ENCODE data around the gene CCDC148.

Gene CCDC148

DNA sequence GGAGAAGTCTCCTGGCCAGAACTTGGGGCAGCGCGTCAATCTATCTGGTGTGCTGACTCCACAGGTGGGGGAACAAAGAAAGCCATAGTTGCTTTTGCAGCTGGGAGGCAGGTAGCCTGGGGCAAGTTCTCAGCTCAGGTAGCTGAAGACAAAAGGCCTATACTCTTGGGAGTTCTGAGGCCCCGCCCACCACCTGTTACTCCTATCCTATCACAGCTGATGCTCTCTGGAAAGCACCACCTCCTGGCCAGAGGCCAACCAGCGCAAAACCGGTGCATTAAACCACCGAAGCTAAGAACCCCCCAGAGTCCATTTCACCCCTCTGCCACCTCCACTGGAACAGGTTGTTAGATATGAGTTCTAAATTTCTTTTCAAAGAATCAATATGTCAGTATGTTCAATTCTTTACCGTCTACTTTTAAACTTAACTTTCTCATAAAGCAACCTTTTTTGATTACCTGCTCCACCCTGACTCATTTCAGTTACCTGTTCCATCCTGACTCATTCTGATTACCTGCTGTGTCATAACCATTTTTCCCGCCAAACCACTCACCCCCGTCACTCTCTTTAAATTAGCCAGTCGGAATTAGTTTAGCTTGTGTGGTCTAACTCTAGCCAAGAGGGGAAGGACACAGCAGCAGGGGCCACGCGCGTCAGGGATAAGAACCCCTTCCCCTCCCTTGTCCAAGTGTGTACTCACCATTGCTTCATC, 311.5 kb downstream of the CCDC148 start:
- DNase-seq, result no peak

DNA sequence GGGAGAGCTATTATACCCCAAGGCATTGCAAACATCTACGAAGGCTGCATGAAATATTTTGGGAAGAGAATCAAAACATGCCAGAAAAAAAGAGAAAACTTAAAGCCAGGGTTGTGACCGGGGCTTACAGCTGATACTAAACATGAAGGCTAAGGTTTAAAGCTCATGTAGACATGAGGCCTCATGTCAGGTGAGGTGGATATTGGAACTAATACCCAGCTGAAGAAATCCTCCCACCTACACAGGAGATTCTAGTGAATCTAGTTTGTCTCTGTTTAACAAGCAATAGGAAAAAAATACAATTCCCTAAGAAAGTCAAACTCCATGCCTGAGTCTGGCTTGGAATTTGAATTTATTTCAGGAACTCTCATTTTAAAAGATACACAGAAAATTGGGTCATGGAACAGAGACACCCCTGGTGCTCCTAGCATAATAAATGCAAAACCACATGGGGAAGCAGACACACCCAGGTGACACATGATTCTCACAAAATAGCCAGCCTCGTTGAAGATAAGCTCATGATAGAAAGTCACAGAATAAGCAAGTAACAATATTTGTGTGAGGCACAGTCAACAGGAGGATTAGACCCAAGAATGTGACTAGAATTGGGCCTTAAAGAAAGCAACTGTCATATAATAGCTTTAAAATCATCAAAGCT, 312.7 kb downstream of the CCDC148 start:
- DNase-seq, result no peak

DNA sequence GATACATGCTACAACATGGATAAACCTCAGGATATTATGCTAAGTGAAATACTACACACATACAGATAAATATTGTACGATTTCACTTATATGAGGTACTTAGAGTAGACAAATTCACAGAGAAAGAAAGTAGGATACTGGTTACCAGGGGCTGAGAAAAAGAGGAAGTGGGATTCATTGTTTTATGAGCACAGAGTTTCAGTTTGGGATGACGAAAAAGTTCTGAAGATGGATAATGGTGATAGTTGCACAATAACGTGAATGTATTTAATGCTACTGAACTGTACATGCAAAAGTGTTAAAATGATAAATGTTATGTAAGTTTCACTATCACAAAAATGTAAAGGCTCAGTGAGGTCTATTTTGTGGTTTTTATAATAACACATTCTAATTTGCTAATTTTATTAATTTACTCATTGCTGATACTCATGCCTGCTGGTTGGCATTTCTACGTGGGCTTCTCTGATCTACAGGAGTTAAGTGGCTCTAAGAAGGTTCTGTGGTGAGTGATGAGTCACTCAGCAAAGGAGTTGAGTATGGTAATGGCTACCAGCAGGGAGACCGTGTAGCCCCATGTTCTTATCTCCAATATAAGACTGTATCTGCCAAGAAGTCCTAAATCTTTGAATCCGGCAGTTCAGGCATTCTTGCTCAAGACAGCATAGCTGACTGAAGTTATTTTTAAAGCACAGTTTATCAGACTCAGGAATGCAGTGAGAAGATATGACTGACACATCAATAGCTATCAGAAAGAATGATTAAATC, 313.8 kb downstream of the CCDC148 start:
- no peak for DNase-seq

DNA sequence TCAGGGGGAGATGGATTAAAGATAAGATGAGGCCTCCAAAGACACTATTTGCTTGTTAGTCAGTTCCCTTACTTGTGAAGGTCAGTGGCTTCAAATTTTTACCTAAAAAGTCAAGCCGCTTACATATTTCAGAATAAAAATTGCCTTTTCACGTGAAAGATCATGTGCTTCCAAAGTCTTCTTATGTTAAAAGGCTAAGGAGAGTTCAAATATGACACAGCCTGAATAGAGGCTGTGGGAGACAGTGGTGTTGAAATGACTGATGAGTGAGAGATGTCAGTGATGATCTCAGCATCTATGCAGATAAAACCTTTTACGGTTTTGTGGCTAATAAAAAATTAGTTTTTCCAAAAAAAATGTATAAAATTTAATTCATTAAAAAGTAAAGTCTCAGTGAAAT, 314.4 kb downstream of the CCDC148 start:
- no peak for DNase-seq

DNA sequence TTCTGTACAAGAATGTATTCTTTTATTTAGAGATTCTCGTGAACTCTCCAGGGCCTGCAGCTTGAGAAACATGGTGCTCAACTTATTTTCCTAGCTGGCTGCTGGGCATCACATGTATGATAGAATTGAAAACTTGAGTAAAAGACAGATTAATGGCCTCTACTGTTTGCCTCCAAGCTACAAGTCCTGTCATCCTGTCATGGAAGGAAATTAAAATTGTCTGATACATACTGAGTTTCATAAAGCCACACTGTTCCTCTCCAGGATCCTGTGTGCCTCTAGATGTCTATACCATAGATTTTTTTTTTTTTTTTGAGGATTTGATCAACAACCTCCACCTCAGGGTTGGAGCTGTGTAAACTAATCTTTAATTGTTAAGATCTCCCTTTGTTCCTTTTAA, 316.4 kb downstream of the CCDC148 start:
- no peak for DNase-seq

DNA sequence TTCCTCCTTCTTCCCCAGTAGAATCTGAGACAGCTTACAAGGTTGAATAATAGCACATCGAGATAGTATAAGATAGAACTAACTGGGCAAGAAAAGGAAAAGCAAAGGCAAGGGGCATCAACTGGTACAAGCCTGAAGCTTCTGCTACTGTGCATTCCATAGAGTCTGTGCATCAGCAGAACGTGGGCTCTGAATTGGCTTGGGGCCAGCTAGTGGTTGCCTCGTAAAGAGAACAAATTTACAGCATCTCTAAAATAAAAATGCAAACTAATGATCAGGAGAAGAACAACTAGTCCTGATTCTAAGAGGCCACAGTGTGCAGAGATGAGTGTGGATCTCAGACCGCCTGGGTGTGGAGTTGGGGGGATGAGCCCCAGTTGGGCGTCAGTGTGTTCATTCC, 318.3 kb downstream of the CCDC148 start:
- no peak for DNase-seq

DNA sequence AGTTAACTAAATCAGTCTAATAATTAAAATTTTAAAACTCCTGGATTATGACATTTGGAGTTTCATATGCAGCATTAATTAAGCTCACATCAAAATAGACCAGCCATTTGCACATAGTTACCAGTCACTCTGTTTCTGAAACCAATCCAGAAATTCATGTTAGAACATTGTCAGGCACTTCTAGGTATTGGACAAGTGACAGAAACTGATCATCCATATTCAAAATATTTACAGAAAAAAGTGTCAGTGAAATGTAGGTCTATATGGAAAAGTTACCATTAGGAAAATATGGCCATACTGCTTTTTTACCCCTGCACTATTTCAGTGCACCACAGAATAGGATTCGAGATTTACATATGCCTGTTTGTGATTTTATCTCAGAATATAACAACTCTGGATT, 321.5 kb downstream of the CCDC148 start:
- no peak for DNase-seq

DNA sequence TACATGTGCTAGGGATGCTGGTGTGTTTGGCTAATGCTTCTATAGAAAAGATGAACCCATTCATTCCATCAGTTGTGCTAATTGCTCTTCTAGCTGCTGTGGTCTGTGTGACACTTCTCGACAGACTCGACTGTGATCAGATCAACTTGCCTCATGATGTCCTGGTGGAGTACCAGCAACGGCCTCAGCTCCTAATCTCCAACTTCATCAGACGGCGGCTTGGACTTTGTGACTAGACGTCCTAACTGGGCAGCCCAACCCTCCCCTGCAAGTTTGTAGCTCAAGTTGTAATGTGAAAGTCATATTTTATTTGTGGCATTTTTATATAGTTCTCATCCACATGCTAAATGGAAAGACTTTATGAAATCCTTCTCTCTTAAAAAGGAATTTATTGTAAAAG, 321.9 kb downstream of the CCDC148 start:
- no peak for DNase-seq

DNA sequence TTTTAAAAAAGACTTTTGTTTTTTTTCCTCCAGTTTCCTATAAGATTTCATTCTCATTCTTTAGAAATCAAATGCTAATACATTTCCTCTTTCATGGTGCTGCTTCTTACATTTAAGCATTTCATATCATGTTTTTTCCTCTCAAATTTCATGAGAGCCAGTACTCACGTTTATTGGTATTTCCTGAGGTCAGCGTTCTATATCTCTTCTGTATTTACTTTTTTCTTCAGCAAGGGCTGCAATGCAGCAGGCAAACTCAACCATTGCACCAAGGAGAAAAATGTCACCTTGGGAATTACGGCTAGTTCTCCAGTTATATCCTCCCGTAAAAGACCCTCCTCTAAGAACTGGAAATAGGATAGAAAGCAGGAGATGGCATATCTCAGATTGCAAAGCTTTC, 322.5 kb downstream of the CCDC148 start:
- no peak for DNase-seq

DNA sequence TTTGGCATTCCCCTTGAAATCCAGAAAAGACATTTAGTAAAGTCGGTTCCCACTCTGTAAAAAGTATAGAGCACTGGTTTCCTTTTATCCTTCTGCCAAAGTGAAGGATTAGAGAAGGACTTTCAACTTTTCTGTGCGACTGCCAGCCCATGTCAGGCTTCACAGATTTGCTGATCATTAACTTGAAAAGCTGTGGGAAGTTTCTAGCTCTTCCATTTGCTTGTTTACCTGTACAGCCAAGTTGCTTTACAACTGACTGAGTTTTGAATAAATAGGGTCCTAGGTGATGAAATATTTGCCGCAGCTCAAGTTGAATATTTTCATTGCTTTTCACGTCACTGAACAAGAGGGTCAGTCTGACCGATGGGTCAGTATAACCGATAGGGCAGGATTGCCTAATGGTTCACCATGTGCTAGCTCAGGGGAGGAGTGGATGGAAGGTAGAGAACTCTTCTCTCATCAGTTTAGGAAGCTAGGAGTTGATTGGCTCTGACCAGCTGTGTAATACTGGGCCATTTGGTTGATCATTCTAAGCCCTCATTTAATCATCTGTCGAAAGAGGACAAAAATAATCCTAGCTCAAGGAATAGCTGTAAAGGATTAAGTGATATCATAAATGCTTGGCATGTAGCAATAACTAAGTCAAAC, 324.5 kb downstream of the CCDC148 start:
- no peak for DNase-seq

DNA sequence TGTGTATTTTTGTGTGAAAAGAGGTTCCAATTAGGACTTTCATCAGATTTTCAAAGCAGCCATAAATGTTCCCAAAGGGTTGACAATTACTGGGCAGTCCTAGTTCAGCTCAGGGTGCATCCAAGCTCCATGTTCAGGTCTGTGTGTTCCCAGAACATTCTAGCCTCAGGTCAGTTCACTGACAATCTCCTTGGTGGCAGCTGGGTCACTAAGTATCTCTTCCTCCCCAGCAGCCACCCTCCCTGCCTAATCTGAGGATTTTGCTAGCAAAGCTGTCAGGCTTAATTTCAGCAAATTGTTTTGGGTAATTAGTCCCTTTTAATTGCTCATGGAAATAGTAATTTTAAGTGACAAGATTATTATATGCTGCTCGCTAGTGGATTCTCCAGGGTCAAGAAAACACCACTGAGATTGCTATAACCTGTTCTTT, 325.1 kb downstream of the CCDC148 start:
- no peak for DNase-seq

DNA sequence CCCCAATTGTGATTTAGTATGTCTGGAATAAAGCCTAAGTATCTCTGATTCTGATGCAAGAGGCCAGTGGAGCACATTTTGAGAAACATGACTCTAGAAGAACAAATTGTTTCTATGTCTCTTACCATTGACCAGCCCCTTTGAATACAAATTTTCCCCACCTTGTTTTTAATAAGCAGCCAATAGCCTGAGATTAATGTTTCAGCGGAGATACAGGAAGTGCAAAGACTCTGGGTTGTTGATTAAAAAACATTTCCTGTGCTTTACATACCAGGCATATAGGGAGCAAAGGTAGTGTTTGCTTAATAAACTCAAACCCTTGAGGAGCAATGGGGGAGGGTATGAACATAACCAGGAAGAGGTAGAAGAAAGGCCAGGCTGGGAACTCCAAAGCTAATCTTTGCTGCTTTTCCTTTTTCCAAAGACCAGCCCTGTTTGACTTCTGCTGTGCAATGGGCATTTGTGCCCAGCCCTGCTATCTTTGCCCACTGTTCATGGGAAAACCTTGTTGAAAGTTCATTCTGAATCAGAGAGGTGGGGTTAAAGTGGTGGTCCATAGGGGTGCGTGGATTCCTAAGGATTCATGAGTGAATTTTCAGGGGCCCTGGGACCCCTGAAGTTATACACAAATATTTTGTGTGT, 325.6 kb downstream of the CCDC148 start:
- DNase-seq, result no peak

DNA sequence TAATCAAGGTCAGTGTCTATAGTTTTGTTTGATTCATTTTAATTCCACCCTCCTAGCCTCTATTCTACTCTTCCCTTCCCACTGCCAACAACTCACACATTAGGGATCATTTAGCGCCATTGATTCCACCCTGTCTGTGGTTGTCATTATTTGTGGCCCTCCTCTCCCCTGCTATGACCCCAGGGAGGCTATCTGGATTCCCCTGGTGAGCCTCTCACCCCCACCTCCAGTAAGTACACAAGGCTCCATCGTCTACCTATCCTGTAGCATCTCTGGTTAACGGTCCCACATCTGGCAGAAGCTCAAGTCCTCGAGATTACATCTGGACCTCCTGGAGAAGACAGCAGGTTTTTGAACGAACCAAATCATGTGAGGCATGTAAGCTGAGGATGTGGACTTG, 327.5 kb downstream of the CCDC148 start:
- DNase-seq, result no peak

DNA sequence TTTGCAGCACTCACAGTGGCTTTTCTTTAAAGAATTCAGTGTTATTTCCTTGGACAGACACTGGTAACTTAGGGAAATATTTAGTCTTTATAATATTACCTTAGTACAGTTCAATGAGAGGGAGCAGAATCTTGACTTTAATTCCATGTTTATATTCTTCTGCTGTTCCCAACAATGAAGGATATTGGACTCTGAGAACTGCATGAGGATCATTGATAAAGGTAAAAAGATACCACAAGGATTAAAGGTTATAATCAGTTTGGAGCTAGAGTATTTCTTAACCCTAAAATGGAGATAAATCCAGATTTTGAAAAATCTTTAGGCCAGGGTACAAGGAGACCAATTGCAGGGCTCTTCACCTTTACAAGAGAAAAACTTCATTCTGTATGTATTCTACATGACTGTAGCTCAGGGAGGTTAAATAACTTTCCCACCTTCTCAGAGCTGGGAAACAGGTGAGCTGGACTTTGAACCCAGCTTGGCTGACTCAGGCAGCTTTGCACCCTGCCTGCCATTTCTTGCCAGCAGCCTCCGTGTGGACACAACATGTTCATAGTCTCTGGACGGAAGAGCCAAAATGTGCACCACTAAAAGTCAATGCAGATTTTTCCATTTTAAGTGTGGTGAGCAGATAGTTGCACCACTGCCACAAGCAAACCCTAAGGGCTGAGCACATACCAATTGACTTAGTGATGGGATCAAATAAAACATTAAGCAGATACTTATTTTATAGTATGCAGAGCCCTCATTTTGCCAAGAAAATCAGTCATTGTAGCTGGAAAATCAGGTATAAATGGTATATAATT, 328.2 kb downstream of the CCDC148 start:
- no peak for DNase-seq

DNA sequence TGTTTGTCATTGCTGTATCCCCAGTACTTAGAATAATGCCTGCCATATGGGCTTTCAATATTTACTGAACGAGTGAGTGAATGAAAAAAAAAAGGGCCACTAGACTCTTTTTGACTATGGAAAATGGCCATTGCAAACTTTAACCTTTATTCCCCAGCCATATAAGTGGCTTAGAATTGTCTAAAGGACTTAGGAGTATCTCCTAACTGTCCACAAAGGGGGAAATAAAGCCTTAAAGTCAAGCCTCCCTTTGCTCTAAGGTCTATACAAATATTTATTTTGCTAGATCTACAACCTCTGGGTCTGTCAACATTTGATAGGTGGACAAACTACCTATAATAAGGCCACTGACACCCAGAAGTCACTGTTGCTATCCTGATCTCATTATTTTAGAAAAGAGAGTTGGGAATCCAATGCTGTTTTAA, 329.2 kb downstream of the CCDC148 start:
- no peak for DNase-seq

DNA sequence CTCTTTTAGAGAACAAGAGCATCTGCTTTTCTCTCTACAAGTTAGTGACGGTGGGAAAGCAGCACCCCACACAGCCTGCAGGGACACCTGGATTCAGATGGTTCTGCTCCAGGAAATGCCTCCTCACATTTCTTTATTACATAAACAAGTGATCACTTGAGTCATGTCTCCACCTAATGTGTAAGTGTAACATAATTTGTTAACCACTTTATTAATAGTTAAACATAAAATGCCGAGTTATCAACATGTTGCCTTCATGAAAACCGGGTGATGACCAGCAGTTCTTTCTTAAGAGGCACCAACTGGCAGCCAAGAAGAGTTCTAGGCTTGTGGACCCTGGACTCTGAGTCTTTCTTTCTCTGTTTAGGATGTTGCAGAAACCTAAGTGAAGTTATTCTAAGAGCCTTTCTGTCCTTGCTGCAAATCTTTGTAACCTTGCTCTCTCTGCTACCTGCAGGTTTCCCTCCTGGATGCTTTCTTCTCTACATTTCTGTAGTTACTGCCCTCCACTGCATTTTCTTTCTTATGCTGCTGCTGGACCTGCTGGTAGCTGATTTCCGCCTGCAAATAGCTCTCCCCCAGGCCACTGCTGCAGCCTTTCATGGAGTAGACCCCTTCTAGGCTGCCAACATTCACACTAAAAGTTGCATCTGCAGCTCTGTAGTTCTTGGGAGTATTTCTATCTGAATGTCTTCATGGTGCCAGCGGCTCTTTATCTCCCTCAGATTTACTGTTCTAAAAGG, 330.6 kb downstream of the CCDC148 start:
- DNase-seq, result no peak

DNA sequence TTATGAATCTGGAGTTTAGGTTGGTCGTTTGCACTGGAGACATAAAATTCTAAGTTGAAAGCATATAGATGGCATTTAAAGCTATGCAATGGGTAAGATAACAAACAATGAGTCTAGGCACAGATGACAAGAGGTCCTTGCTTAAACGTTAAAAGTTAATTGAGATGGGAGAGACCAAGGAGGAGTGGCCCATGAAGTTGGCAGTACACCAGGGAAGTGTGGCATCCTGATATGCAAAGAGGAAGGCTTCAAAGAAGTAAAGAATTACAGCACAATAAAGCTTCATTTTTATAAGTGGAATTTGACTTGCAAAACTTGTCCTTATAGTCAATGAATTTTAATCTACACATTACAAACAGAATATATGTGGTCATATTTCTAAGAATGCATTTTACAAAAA, 331.7 kb downstream of the CCDC148 start:
- DNase-seq, result no peak

All from stimulated activated CD4-positive, alpha-beta T cell treated with anti-CD3 and anti-CD28 coated beads, Interleukin-4, amount 100 ng/mL, for 4 hours (primary cell).